Gastrocnemius medialis (tissue), 4 donors: ENCODE measurements around the gene KLHL26. TPM values are rescaled to one million over a fixed set of nuclear protein-coding genes. Genes with fewer than 3 reads are reported as not detected.

Source experiments
- ATAC-seq, 2 donors: fragments of 150-250 bp; one replicate each; pipeline ENCODE4 v1.9.1; 2016
- DNase-seq, 2 donors: peaks; one replicate each; pipeline ENCODE4 v3.0.0-alpha.2; 2019
- H3K27ac ChIP-seq, 4 donors: fragments of 200-600 bp; sonication (generic); 1 replicate in 1 of 4; 2 replicates in 3 of 4; pipeline ENCODE4 v1.5.1; 2016 to 2018; ENCODE audit warnings: mild to moderate bottlenecking in 2 of 4, moderate library complexity in 1 of 4
- H3K27me3 ChIP-seq, 3 donors: fragments of 200-600 bp; sonication (generic) in 2 of 3; 1 replicate in 1 of 3; 2 replicates in 2 of 3; pipeline versions ENCODE4 v1.5.1 to v1.6.0; 2016 to 2019; ENCODE audit warnings: mild to moderate bottlenecking in 1 of 3, moderate library complexity in 1 of 3
- H3K36me3 ChIP-seq, 2 donors: fragments of 200-600 bp; sonication (generic) in 1 of 2; one replicate each; pipeline ENCODE4 v1.5.1; 2017 to 2018
- H3K4me1 ChIP-seq, 2 donors: fragments of 200-600 bp; sonication (generic) in 1 of 2; one replicate each; pipeline ENCODE4 v1.5.1; 2016 to 2017; ENCODE audit warnings: mild to moderate bottlenecking in 2 of 2
- H3K4me3 ChIP-seq, 4 donors: fragments of 200-600 bp; sonication (generic) in 3 of 4; 1 replicate in 1 of 4; 2 replicates in 3 of 4; pipeline ENCODE4 v1.5.1; 2016 to 2019; ENCODE audit warnings: mild to moderate bottlenecking in 2 of 4
- H3K9me3 ChIP-seq, 3 donors: fragments of 200-600 bp; sonication (generic) in 2 of 3; 1 replicate in 1 of 3; 2 replicates in 2 of 3; pipeline ENCODE4 v1.5.1; 2016 to 2019
- CTCF ChIP-seq, 5 experiments: fragments of 450-650 bp in 3 of 5; fragments of 200-600 bp in 2 of 5; sonication (generic) in 2 of 5; IDR thresholded peaks in 4 of 5; conservative IDR thresholded peaks in 1 of 5; 1 replicate in 4 of 5; 2 replicates in 1 of 5; pipeline ENCODE4 v1.5.1; 2016 to 2019; ENCODE audit warnings: antibody characterized with exemption in 5 of 5, mild to moderate bottlenecking in 3 of 5, moderate library complexity in 3 of 5
- POLR2A ChIP-seq, 2 donors: fragments of 450-650 bp; IDR thresholded peaks; one replicate each; pipeline ENCODE4 v1.6.1; 2017; ENCODE audit warnings: antibody characterized with exemption in 2 of 2, mild to moderate bottlenecking in 2 of 2, moderate library complexity in 2 of 2
- in situ Hi-C, 4 donors: fragments of 200-750 bp; cut with MboI; loops; one replicate each; pipeline versions ENCODE4 v1.15.0 to v1.8.0; 2017; ENCODE audit warnings: low sequenced_read_pairs in 4 of 4
- intact Hi-C: fragments of 100-400 bp; cut with DNase I; formaldehyde crosslinking; loops from one replicate; pipeline ENCODE4 v1.15.1; 2023; ENCODE audit warnings: low total_unique reads
- total RNA-seq, 4 donors: library from RNA; depleted of rRNA; stranded (reverse); fragments of >200 nt; gene quantifications; one replicate each; pipeline versions ENCODE4 v1.1.0 to v1.2.3, GENCODE V29; 2016

KLHL26 gene
- total RNA-seq, 4 donors from 2014 or later, result 5.2 to 12.0 (median 7.3) TPM

GRCh38 chr19:18655173-18655844 lies 18.5 kb downstream of the KLHL26 start:
- intact Hi-C loops (no loop called here), in situ Hi-C loops (no loop called here)
- no peak overlapping the region for H3K27ac ChIP-seq
- no peak for TF ChIP-seq CTCF (IDR thresholded peaks at IDR 0.05 in 4 of 5, conservative IDR thresholded peaks at IDR 0.05 in 1 of 5)
- no peak for TF ChIP-seq POLR2A (IDR thresholded peaks at IDR 0.05)
- ATAC-seq, result no peak
- no peak overlapping the region for H3K4me3 ChIP-seq
- no peaks in the 10 kb centered on the region for H3K9me3 ChIP-seq
- no peaks in the 10 kb centered on the region for H3K36me3 ChIP-seq
- H3K4me1 ChIP-seq, result peaks cover 48 to 53% of the 10 kb centered on the region in 2 donors
- DNase-seq, result no peak
- no peaks in the 10 kb centered on the region for H3K27me3 ChIP-seq

- Histone ChIP-seq H3K27me3 (no peaks in the 10 kb centered on the region), H3K4me1 (peaks cover 49 to 51% of the 10 kb centered on the region in 2 donors), H3K27ac (peak overlapping the region; percentile 27 to 85 (median 56)), H3K9me3 (no peaks in the 10 kb centered on the region), H3K36me3 (no peaks in the 10 kb centered on the region), H3K4me3 (no peak overlapping the region)
- no peak for ATAC-seq
- DNase-seq, result no peak
- TF ChIP-seq CTCF (IDR thresholded peaks at IDR 0.05 in 4 of 5, conservative IDR thresholded peaks at IDR 0.05 in 1 of 5) (no peak), POLR2A (IDR thresholded peaks at IDR 0.05) (no peak)
- intact Hi-C loops (no loop called here), in situ Hi-C loops (no loop called here)
Measured at GRCh38 chr19:18656337-18657086, 19.7 kb downstream of the KLHL26 start.

- Histone ChIP-seq H3K27ac (peak overlapping the region; percentile 71 to 86 (median 82)), H3K36me3 (no peaks in the 10 kb centered on the region), H3K9me3 (no peaks in the 10 kb centered on the region), H3K4me3 (no peak overlapping the region), H3K4me1 (peaks cover 44 to 54% of the 10 kb centered on the region in 2 donors), H3K27me3 (no peaks in the 10 kb centered on the region)
- intact Hi-C loops (no loop called here), in situ Hi-C loops (no loop called here)
- DNase-seq, result peak; percentile 17 to 53
- no peak for TF ChIP-seq POLR2A (IDR thresholded peaks at IDR 0.05)
- no peak for TF ChIP-seq CTCF (IDR thresholded peaks at IDR 0.05 in 4 of 5, conservative IDR thresholded peaks at IDR 0.05 in 1 of 5)
- peak; percentile 8 to 18 for ATAC-seq
Measured at GRCh38 chr19:18657590-18658365, 20.9 kb downstream of the KLHL26 start.

- in situ Hi-C loops, result no loop called here
- no peak for DNase-seq
- H3K9me3 ChIP-seq, result no peaks in the 10 kb centered on the region
- intact Hi-C loops, result no loop called here
- TF ChIP-seq CTCF (IDR thresholded peaks at IDR 0.05 in 4 of 5, conservative IDR thresholded peaks at IDR 0.05 in 1 of 5) (no peak), POLR2A (IDR thresholded peaks at IDR 0.05) (no peak)
- H3K4me3 ChIP-seq, result no peak overlapping the region
- H3K36me3 ChIP-seq, result no peaks in the 10 kb centered on the region
- no peak for ATAC-seq
- peak overlapping the region; percentile 71 to 86 (median 82) for H3K27ac ChIP-seq
- H3K4me1 ChIP-seq, result peaks cover 48 to 58% of the 10 kb centered on the region in 2 donors
- H3K27me3 ChIP-seq, result no peaks in the 10 kb centered on the region
Measured at GRCh38 chr19:18658366-18658855, 21.6 kb downstream of the KLHL26 start.
